SK-N-DZ (cell line): ENCODE data around the gene TMEM208.

Experiments used
- DNase-seq: peaks from one replicate; pipeline ENCODE4 v3.0.0-alpha.2; 2015; ENCODE audit warnings: low spot score

The TMEM208 gene

GRCh38 chr16:67208154-67208896 is 18.6 kb upstream of the TMEM208 start:
- no peak for DNase-seq

DNA sequence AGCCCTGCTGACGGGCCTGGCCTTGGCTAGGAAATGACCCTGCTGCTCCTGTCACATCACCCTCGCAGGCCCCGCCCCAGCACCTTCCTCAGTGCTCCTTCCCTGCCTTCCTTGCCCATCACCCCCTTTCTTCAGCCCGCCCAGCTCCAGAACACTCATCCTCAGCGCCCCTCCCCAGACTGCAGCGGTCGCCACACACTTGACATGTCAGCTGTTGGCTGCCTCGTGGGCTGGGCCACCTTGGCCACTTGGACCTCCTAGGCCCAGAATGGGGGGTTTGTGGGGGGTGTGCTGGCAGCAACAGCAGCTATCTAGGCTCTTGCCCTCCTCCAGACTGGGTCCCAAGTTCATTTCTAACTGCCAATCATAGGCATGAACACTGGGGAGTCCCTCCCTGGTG is 17.4 kb upstream of the TMEM208 start:
- DNase-seq = no peak

GRCh38 chr16:67210069-67210937 is 16.6 kb upstream of the TMEM208 start:
- peak; percentile 71 for DNase-seq

DNA sequence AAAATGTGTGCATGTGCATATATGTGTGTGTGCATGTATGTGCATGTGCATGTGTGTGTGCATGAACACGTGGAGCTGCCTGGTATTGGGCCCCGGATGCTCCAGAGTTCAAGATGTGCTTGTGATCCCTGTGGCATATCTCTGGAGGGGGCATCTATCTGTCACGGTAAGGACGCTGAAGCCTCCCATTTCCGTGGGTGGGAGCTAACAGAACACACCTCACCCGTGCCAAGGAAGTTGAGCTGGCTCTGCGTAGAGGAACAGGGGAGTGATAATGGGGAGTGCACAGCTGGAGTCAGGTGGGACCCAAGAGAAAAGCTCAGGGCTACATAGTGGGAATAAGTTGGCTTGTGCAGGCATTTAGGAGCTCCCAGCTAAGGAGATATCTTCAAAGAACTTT is 15.3 kb upstream of the TMEM208 start:
- no peak for DNase-seq

GRCh38 chr16:67212766-67213165 is 14.2 kb upstream of the TMEM208 start:
- DNase-seq = no peak

- no peak for DNase-seq
Observed at GRCh38 chr16:67213197-67214019, 13.5 kb upstream of the TMEM208 start.

GRCh38 chr16:67215706-67216105 is 11.2 kb upstream of the TMEM208 start:
- no peak for DNase-seq

GRCh38 chr16:67216612-67217490 is 10.1 kb upstream of the TMEM208 start:
- no peak for DNase-seq

DNA sequence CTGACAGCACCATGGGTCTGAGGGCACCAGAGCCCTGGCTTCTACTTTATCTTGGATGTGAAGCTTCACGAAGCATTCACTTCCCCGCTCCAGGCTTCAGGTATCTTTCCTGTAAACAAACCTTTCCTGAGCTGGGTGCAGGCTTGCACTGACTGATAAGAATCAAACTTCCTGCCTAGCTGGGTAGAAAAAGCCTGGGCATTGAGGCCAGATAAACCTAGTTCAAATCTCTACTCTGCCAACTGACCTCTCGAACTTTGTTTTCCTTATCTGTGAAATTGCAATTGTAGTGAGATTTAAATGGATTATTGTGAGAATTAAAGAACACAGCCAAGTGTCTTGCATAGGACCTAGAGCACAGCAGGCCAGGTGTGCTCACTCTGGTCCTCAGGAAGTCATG is 2.9 kb upstream of the TMEM208 start:
- no peak for DNase-seq

DNA sequence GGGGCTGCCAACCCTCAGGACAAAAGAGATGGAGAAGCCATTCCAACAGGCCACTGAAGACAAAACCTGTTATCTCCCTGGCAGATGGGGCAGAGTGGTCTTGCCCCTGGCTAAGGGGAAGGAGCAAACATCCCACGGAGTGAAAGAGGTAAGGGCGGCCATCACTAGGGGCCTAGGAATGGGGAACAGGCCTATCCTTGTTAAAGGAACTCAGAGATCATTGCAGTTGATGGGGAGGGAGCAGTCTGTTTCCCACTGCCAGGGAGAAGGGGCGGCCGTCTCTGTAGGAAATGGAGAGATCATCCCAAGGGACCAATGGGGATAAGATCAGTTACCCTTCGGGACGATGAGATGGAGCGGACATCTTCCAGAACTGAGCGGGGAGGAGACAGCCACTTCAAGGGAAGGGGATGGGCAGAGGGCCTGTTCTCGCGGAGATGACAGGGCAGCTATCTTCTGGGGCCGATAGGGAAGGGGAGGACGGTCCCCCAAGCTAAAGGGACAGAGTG is 581 bp upstream of the TMEM208 start:
- DNase-seq = no peak

DNA sequence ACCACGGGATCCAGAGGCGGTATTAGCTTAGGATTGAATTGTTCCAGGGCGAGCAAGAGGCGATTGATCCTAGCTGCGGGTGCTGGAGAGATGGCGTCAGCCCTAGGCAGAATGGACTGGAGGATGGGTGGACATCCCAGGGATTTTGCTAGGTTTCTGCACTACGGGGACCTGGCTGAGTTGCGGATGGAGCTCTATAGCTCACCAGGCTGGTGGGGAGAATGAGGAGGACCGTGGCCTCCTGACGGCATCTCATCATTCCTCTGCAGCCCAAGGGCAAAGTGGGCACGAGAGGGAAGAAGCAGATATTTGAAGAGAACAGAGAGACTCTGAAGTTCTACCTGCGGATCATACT is 614 bp downstream of the TMEM208 start:
- DNase-seq = no peak

DNA sequence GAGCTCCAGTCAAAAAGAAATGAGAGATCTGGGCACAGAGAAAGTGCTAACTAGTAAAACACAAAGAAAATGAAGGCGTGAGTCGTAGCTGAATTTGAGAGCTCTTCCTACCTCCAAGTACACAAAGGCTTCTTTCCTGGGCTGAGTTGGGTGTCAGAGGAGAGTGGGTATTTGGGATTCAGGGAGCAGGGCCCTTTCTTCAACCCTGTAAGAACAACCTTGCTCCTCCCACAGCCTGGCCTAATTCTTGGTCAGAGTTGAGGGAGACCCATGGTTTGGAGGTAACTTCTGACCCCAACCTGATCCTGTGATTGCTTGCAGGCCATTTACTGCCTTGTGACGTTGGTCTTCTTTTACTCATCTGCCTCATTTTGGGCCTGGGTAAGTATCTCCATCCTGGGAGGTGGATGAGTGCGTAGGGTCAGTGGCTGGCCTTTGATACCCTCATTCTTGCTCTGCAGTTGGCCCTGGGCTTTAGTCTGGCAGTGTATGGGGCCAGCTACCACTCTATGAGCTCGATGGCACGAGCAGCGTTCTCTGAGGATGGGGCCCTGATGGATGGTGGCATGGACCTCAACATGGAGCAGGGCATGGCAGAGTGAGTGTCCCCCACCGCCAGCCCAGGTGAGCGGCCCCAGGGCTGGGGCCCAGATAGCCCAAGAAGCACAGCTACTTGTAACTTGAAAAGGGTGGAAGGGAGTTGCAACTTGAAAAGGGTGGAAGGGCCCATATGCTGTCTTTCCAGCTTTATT is 1.3 kb downstream of the TMEM208 start:
- no peak for DNase-seq

DNA sequence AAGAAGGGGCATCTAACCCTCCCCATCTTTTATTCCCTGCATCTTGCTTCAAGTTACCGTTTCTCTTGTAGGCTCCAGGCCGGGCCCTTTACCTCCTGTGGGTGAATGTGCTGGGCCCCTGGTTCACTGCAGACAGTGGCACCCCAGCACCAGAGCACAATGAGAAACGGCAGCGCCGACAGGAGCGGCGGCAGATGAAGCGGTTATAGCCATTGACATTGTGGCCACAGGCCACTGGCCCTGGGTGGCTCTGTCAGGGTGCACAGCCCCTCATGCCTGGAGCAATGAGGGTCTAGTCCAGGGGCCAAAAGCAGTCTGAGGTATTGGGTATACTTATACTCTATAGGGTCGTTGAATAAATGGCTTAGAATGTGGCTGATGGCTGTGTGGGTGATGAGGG is 2.0 kb downstream of the TMEM208 start:
- DNase-seq = no peak

GRCh38 chr16:67229906-67230808 is 3.2 kb downstream of the TMEM208 start:
- no peak for DNase-seq

GRCh38 chr16:67230809-67231660 is 4.1 kb downstream of the TMEM208 start:
- no peak for DNase-seq

DNA sequence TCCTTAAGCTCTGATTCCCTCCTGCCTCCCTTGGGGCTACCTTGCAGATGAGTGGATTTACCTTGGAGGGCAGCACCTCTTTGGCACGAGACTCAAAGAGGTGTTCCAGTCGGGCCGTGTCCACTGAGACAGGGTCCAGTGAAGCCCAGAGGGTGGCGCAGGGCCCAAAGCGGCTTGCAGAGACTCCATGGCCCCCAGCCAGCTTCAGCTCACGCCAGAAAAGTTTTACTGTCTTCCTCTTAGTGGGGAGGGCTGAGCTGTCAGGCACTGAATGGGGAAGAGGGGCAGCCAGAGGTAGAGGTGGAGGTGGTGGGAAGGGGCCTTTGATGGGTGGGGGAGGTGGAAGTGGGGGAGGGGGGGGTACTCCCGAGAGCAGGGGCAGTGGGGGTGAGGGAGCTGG is 6.7 kb downstream of the TMEM208 start:
- no peak for DNase-seq

GRCh38 chr16:67234180-67234597 is 7.3 kb downstream of the TMEM208 start:
- DNase-seq = no peak
